GM12873 (cell line): ENCODE results near the gene ALDH4A1.

Experiments
- TF ChIP-seq, protein P1 (sequence below): IDR thresholded peaks from 2 replicates; pipeline ENCODE4 v1.5.1; 2012; ENCODE audit warnings: low read depth, mild to moderate bottlenecking, moderate library complexity, low read length, control low read depth; ENCODE audit not compliant: insufficient read depth; ENCODE audit errors: missing control alignments

The ALDH4A1 gene

DNA sequence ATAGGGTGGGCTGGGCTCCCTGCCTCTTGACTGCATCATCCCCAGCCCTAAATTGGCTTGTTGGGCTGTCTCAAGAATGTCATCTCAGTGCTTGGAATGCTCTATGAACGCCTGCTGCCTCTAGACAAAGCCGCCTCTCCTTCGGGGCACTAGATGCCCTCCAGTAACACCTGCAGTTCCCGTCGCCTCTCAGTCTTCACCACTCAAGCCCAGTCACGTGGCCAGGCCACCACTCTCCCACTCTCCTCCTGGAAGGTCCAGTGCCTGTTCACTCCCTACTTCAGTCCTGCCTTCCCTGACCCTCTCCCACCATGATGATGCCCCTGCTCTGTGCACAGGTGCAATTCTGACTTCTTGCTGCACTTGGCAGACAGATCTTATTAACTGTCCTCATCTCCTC is 49.9 kb downstream of the ALDH4A1 start:
- TF ChIP-seq, protein P1, sequence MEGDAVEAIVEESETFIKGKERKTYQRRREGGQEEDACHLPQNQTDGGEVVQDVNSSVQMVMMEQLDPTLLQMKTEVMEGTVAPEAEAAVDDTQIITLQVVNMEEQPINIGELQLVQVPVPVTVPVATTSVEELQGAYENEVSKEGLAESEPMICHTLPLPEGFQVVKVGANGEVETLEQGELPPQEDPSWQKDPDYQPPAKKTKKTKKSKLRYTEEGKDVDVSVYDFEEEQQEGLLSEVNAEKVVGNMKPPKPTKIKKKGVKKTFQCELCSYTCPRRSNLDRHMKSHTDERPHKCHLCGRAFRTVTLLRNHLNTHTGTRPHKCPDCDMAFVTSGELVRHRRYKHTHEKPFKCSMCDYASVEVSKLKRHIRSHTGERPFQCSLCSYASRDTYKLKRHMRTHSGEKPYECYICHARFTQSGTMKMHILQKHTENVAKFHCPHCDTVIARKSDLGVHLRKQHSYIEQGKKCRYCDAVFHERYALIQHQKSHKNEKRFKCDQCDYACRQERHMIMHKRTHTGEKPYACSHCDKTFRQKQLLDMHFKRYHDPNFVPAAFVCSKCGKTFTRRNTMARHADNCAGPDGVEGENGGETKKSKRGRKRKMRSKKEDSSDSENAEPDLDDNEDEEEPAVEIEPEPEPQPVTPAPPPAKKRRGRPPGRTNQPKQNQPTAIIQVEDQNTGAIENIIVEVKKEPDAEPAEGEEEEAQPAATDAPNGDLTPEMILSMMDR: no peak

DNA sequence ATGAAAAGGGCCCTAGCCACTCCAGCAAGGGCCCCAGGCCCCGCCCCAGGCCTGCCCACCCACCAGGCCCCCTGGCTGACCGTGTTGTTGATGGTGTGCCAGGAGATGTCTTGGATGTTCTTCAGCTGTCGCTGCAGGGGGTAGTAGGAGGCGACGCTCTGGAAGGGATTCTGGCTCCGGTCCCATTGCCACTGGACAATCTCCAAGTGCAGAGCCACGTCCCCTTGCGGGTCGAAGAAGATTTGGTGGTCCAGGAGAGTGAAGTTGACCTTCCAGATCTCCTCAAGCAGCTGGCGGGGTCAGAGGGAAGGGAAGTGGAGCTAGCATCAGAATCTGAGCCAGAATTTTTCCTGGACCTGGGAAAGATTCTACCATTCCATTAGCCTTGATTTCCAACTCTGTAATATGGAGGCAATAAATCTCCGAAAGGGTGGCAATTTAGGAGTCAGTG is 53.1 kb downstream of the ALDH4A1 start:
- TF ChIP-seq, protein P1: no peak

DNA sequence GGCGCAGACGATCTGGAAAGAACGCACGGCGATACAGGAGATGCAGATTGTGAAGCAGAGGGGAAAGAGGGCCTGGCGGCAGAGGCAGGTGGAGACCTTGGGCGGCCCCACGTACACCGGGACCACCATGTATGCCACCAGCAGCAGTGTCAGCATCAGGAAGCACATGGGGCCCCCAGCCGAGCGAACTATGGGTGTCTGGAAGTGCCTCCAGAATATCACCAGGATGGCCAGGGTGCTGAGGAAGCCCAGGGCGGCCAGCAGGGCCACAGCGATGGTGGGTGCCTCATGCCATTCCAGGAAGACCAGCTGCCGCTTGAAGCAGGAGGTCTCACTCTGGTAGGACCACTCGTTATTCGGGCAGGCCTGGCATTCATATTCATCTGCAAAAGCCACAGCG is 62.2 kb downstream of the ALDH4A1 start:
- TF ChIP-seq, protein P1: no peak

DNA sequence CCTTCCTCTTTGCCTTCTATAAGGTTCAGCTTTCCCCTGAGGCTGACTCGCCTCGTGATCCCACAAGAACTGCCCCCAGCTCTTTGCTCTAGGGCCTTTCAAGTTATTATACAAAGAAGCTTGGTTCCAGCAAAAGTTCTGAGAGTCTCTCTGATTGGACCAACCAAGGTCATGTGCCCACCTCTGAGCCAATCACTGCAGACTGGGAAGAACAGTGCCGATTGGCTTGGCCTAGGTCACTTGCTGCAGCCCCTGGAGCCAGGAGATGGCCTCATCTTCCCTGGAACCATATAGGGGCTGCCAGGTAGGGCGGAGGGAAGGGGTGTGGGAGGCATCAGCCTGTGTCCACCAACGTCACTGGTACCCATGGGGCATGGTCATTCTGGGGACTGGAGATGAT is 65.7 kb downstream of the ALDH4A1 start:
- TF ChIP-seq, protein P1: no peak

DNA sequence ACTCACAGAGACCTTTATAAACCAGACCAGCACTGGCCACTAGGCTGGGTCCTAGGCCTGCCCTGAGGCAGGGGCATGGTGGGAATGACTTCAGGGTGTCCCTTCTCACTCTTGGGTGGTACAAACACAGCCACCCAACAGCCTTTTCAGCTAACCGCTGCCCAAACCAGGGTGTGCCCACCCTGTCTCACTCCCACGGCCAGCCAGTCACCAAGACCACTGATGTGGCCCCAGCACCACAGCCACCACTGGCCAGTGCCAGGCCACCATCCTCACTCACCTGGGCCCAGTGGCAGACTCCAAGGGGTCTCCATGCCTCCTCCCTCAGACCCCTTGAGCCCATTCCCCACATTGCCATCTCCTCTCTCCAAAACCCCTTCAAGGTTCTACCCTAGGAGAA is 70.7 kb downstream of the ALDH4A1 start:
- TF ChIP-seq, protein P1: no peak

DNA sequence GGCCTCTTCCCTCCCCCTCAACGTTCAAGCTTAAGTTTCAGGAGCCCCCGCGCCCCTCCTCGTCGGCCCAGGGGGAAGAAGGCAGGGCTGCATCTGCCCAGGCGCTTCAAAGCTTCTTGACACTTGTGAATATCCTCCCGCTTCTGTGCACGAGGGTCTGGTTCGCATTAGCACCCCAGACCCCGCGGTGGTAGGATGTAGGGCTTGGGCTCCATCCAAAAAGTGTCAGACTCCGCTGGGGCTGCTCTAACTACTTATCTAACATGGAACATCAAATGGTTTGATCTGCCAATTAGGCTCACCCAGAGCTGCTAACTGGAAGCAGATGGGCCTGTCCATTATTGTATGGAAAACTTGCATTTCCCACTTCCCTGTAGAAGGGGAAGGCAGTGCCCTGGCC is 71.8 kb downstream of the ALDH4A1 start:
- TF ChIP-seq, protein P1: no peak

DNA sequence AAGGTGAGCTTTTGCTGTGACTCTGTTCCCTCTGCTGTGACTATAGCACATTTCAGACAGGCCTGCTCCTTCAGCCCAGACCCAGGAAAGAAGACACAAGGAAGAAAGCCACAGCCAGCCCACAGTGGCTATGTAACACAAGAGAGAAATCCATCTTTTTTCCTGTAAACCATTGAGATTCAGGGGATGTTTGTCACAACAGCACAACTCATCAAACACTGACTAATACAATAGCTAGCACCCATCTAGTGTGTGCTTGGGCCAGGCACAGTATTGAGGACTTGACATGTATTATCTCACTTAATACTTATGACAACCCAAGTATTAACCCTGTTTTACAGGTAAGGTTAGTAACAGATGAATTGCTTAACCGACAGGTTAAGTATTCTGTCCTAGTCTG is 72.7 kb downstream of the ALDH4A1 start:
- TF ChIP-seq, protein P1: no peak
